GM23248 (cell line): ENCODE results near the gene MED29.

Experiments used
- EZH2 ChIP-seq: fragments of 200-600 bp; sonication (generic); IDR thresholded peaks from 2 replicates; pipeline ENCODE4 v1.6.1; 2018; ENCODE audit warnings: antibody characterized with exemption, mild to moderate bottlenecking; ENCODE audit not compliant: insufficient read depth, poor library complexity, severe bottlenecking
- EZH2phosphoT487 ChIP-seq: fragments of 200-600 bp; sonication (generic); IDR thresholded peaks from 2 replicates; pipeline ENCODE4 v1.6.1; 2018; ENCODE audit warnings: antibody characterized with exemption, moderate library complexity, mild to moderate bottlenecking, low read depth; ENCODE audit not compliant: insufficient read depth

DNA sequence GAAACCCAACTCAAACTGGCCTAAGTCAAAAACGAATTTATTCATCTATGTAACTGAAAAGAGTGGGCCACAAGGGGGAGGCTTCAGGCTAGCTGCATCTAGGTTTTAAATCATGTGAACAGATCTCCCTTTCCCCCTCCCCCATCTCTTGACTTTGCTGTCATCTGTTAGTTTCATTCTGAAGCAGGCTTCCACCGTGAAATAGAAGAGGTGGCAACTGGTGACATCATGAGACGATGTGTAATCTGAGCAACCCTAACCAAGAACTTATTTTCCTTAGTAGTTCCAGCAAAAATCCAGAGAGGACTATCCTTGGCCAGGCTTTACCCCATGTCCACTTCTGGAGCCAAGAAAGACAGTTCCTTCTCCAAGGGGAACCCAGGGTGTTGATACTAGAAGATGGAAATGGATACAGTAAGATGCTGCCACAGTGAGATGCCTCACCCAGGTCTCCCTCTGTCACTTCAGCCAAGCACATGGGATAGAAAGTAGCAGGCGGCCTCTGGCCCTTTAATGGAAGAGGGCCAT lies 39.6 kb upstream of the MED29 start:
- TF ChIP-seq EZH2 = no peak
- TF ChIP-seq EZH2phosphoT487 = no peak
